ENCODE data around the gene FEM1A. TPM values are rescaled to one million over a fixed set of nuclear protein-coding genes. Genes with fewer than 3 reads are reported as not detected.

Gene FEM1A
- total RNA-seq, 1 experiment from 2014 or later, result 7.0 TPM

- intact Hi-C loops (cut with micrococcal nuclease; ENCODE audit: unreplicated experiment), result no loop called here
- H3K4me2 ChIP-seq, result no peak overlapping the region
- no peaks in the 10 kb centered on the region for H3F3A ChIP-seq (ENCODE audit: insufficient read depth, low read depth)
- no peaks in the 10 kb centered on the region for H3K36me3 ChIP-seq (ENCODE audit: low read depth)
- no TSS peak for BruUV-seq (replicated peaks)
- no peak overlapping the region for H3K4me3 ChIP-seq
- no peaks in the 10 kb centered on the region for H3K9me2 ChIP-seq (ENCODE audit: insufficient read depth)
- ChIA-PET CTCF (interaction anchor here (0.7 kb wide), 1 partner anchor 15 kb away, joined by 4 read pairs; no protein-coding TSS in a partner anchor), POLR2A (ENCODE audit: unreplicated experiment) (no interaction called here)
- H2AFZ ChIP-seq, result no peak overlapping the region
- H3K27me3 ChIP-seq (ENCODE audit: insufficient read depth, low read depth), result peaks cover 3% of the 10 kb centered on the region; the same call in 1 of the 2 replicates
- H4K20me1 ChIP-seq (ENCODE audit: insufficient read depth), result no peaks in the 10 kb centered on the region
- H3K27ac ChIP-seq, result no peak overlapping the region
- H3K9me3 ChIP-seq (ENCODE audit: insufficient read depth, low read depth), result no peaks in the 10 kb centered on the region
- TF ChIP-seq, protein P1, sequence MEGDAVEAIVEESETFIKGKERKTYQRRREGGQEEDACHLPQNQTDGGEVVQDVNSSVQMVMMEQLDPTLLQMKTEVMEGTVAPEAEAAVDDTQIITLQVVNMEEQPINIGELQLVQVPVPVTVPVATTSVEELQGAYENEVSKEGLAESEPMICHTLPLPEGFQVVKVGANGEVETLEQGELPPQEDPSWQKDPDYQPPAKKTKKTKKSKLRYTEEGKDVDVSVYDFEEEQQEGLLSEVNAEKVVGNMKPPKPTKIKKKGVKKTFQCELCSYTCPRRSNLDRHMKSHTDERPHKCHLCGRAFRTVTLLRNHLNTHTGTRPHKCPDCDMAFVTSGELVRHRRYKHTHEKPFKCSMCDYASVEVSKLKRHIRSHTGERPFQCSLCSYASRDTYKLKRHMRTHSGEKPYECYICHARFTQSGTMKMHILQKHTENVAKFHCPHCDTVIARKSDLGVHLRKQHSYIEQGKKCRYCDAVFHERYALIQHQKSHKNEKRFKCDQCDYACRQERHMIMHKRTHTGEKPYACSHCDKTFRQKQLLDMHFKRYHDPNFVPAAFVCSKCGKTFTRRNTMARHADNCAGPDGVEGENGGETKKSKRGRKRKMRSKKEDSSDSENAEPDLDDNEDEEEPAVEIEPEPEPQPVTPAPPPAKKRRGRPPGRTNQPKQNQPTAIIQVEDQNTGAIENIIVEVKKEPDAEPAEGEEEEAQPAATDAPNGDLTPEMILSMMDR (conservative IDR thresholded peaks at IDR 0.05), result no peak
- DNase-seq, result no peak
- H3K79me2 ChIP-seq (ENCODE audit: low read depth), result no peaks in the 10 kb centered on the region
- H3K4me1 ChIP-seq (replicated peaks; ENCODE audit: insufficient read depth), result no peaks in the 10 kb centered on the region
Measured at GRCh38 chr19:4748185-4748584, 43.3 kb upstream of the FEM1A start.

GRCh38 chr19:4748589-4748988, 42.9 kb upstream of the FEM1A start:
- no peaks in the 10 kb centered on the region for H3K4me1 ChIP-seq (replicated peaks; ENCODE audit: insufficient read depth)
- H3F3A ChIP-seq (ENCODE audit: insufficient read depth, low read depth), result no peaks in the 10 kb centered on the region
- H3K27me3 ChIP-seq (ENCODE audit: insufficient read depth, low read depth), result peaks cover 3% of the 10 kb centered on the region; the same call in 1 of the 2 replicates
- H4K20me1 ChIP-seq (ENCODE audit: insufficient read depth), result no peaks in the 10 kb centered on the region
- no peak overlapping the region for H3K27ac ChIP-seq
- no peaks in the 10 kb centered on the region for H3K9me3 ChIP-seq (ENCODE audit: insufficient read depth, low read depth)
- no peak overlapping the region for H3K4me3 ChIP-seq
- H3K9me2 ChIP-seq (ENCODE audit: insufficient read depth), result no peaks in the 10 kb centered on the region
- H3K79me2 ChIP-seq (ENCODE audit: low read depth), result no peaks in the 10 kb centered on the region
- BruUV-seq (replicated peaks), result no TSS peak
- CTCF ChIA-PET, result interaction anchor here (0.7 kb wide), 1 partner anchor 15 kb away, joined by 4 read pairs; no protein-coding TSS in a partner anchor
- intact Hi-C loops (cut with micrococcal nuclease; ENCODE audit: unreplicated experiment), result no loop called here
- H2AFZ ChIP-seq, result no peak overlapping the region
- no peaks in the 10 kb centered on the region for H3K36me3 ChIP-seq (ENCODE audit: low read depth)
- TF ChIP-seq, protein P1 (conservative IDR thresholded peaks at IDR 0.05), result no peak
- TF ChIP-seq EZH2 (IDR thresholded peaks at IDR 0.05; ENCODE audit: low read depth), result no peak
- no peak overlapping the region for H3K4me2 ChIP-seq
- no peak for DNase-seq
- POLR2A ChIA-PET (ENCODE audit: unreplicated experiment), result no interaction called here

GRCh38 chr19:4749870-4750590, 41.5 kb upstream of the FEM1A start:
- intact Hi-C loops (cut with micrococcal nuclease; ENCODE audit: unreplicated experiment), result no loop called here
- POLR2A ChIA-PET (ENCODE audit: unreplicated experiment), result no interaction called here
- Histone ChIP-seq H3K4me2 (no peak overlapping the region), H3K36me3 (ENCODE audit: low read depth) (no peaks in the 10 kb centered on the region), H3K4me3 (no peak overlapping the region), H3F3A (ENCODE audit: insufficient read depth, low read depth) (no peaks in the 10 kb centered on the region), H3K27ac (no peak overlapping the region), H3K4me1 (replicated peaks; ENCODE audit: insufficient read depth) (no peaks in the 10 kb centered on the region), H3K79me2 (ENCODE audit: low read depth) (no peaks in the 10 kb centered on the region), H4K20me1 (ENCODE audit: insufficient read depth) (no peaks in the 10 kb centered on the region), H2AFZ (no peak overlapping the region), H3K27me3 (ENCODE audit: insufficient read depth, low read depth) (peaks cover 3% of the 10 kb centered on the region; the same call in 1 of the 2 replicates), H3K9me3 (ENCODE audit: insufficient read depth, low read depth) (no peaks in the 10 kb centered on the region), H3K9me2 (ENCODE audit: insufficient read depth) (no peaks in the 10 kb centered on the region)
- CTCF ChIA-PET, result interaction anchor here (0.6 kb wide), 1 partner anchor 453 kb away, joined by 5 read pairs; no protein-coding TSS in a partner anchor
- no peak for DNase-seq
- TF ChIP-seq, protein P1 (conservative IDR thresholded peaks at IDR 0.05), result no peak
- no peak for TF ChIP-seq EZH2 (IDR thresholded peaks at IDR 0.05; ENCODE audit: low read depth)
- no TSS peak for BruUV-seq (replicated peaks)

Data from PC-9 (cell line).